K562 (cell line): ENCODE results near the gene KRTAP3-2. TPM values are rescaled to one million over a fixed set of nuclear protein-coding genes. Genes with fewer than 3 reads are reported as not detected.

Experiments used
- ATAC-seq: fragments of 200-7000 bp; cut with Tn5 transposase; 3 replicates; pipeline ENCODE4 v1.9.1; 2020; ENCODE audit warnings: moderate library complexity
- BruUV-seq: library from RNA; stranded (reverse); fragments of 400-500 nt; replicated peaks from 2 replicates; lab custom pipeline; 2021; lab: Mats Ljungman, UMichigan
- CTCF ChIA-PET: fragments of 300-600 bp; formaldehyde crosslinking; extraction: SDS; loops from one replicate; lab custom pipeline; 2021; ENCODE audit warnings: low intra/inter-chr PET ratio; lab: Yijun Ruan, JAX
- POLR2A ChIA-PET: fragments of 300-600, 350-650 bp; sonication (Branson Sonifier 250); formaldehyde crosslinking; extraction: SDS; loops from one replicate; lab custom pipeline; 2021; ENCODE audit warnings: antibody characterized with exemption, inconsistent platforms; lab: Yijun Ruan, JAX
- DNase-seq, 4 experiments: peaks; one replicate each; pipeline versions ENCODE4 v3.0.0 to v3.0.0-alpha.2; 2011 to 2018; ENCODE audit warnings: low spot score in 3 of 4, mixed read lengths in 3 of 4; ENCODE audit errors: extremely low read depth in 1 of 4
- FAIRE-seq: peaks from 2 replicates; lab custom pipeline; 2011; peaks lifted over from hg19 to GRCh38; lab: Jason Lieb, UNC
- H2AFZ ChIP-seq: 2 replicates; pipeline ENCODE4 v1.6.0; 2011; ENCODE audit warnings: low read depth, low read length, control low read depth, inconsistent platforms
- H3K27ac ChIP-seq: fragments of 200-600 bp; 3 replicates; pipeline ENCODE4 v1.8.0; 2011; ENCODE audit warnings: low read depth, mild to moderate bottlenecking, control low read depth, inconsistent platforms, low read length, moderate library complexity, mixed read lengths; ENCODE audit errors: extremely low read depth
- H3K27me3 ChIP-seq, 2 experiments: fragments of 300-600 bp in 1 of 2; 2 replicates in 1 of 2; 3 replicates in 1 of 2; pipeline versions ENCODE4 v1.6.0 to v1.8.0; 2011; ENCODE audit warnings: inconsistent platforms in 2 of 2, low read length in 2 of 2, mild to moderate bottlenecking in 1 of 2, mixed read lengths in 1 of 2, moderate library complexity in 1 of 2; ENCODE audit not compliant: control insufficient read depth in 2 of 2, insufficient read depth in 2 of 2
- H3K36me3 ChIP-seq: fragments of 300-600 bp; 3 replicates; pipeline ENCODE4 v1.8.0; 2011; ENCODE audit warnings: mild to moderate bottlenecking, low read length, inconsistent platforms; ENCODE audit not compliant: control insufficient read depth, insufficient read depth
- H3K4me1 ChIP-seq, 2 experiments: fragments of 200-600 bp in 1 of 2; replicated peaks in 1 of 2; 2 replicates in 1 of 2; 3 replicates in 1 of 2; pipeline versions ENCODE4 v1.5.1 to v1.8.0; 2011; ENCODE audit warnings: inconsistent platforms in 2 of 2, low read length in 2 of 2, mild to moderate bottlenecking in 1 of 2, mixed read lengths in 1 of 2, moderate library complexity in 1 of 2; ENCODE audit not compliant: control insufficient read depth in 2 of 2, insufficient read depth in 2 of 2
- H3K4me2 ChIP-seq: 2 replicates; pipeline ENCODE4 v1.6.1; 2011; ENCODE audit warnings: low read length, control low read depth, inconsistent platforms, mixed read lengths; ENCODE audit not compliant: insufficient read depth
- H3K4me3 ChIP-seq: fragments of 200-600 bp; sonication (generic), shearing (Covaris generic); 2 replicates; pipeline ENCODE4 v1.5.1; 2016; ENCODE audit warnings: control low read depth, inconsistent platforms
- H3K79me2 ChIP-seq: fragments of 200-600 bp; 3 replicates; pipeline ENCODE4 v1.8.0; 2011; ENCODE audit warnings: low read length, inconsistent platforms; ENCODE audit not compliant: control insufficient read depth, insufficient read depth
- H3K9ac ChIP-seq, 2 experiments: 2 replicates each; pipeline versions ENCODE4 v1.6.0 to v1.6.1; 2011; ENCODE audit warnings: low read depth in 2 of 2, low read length in 2 of 2, control low read depth in 1 of 2, inconsistent platforms in 1 of 2, mild to moderate bottlenecking in 1 of 2, mixed read lengths in 1 of 2; ENCODE audit not compliant: insufficient read depth in 1 of 2
- H3K9me1 ChIP-seq: one replicate; pipeline ENCODE4 v1.6.0; 2011; ENCODE audit warnings: inconsistent platforms, mild to moderate bottlenecking, low read length, moderate library complexity; ENCODE audit not compliant: control insufficient read depth, insufficient read depth
- H3K9me3 ChIP-seq: replicated peaks from 2 replicates; pipeline ENCODE4 v1.5.1; 2011; ENCODE audit warnings: low read depth, low read length, inconsistent platforms; ENCODE audit not compliant: control insufficient read depth, insufficient read depth
- H4K20me1 ChIP-seq: replicated peaks from 2 replicates; pipeline ENCODE4 v1.6.1; 2011; ENCODE audit warnings: low read length, inconsistent platforms, mixed read lengths; ENCODE audit not compliant: control insufficient read depth, insufficient read depth
- C11orf30 ChIP-seq: fragments of 450-650 bp; IDR thresholded peaks from 2 replicates; pipeline ENCODE4 v1.6.1; 2016; ENCODE audit warnings: low read depth, mild to moderate bottlenecking
- CBFA2T2 ChIP-seq: fragments of 450-650 bp; conservative IDR thresholded peaks from 2 replicates; pipeline ENCODE4 v1.6.1; 2017; ENCODE audit warnings: mild to moderate bottlenecking
- CEBPB ChIP-seq: fragments of 450-650 bp; IDR thresholded peaks from 2 replicates; pipeline ENCODE4 v1.6.1; 2016; ENCODE audit warnings: missing genetic modification characterization, missing compliant biosample characterization
- CREM ChIP-seq: IDR thresholded peaks from 2 replicates; pipeline ENCODE4 v1.6.1; 2014; ENCODE audit warnings: antibody characterized with exemption, low read depth
- DPF2 ChIP-seq: fragments of 450-650 bp; IDR thresholded peaks from 2 replicates; pipeline ENCODE4 v1.6.1; 2016
- FOXK1 ChIP-seq: sonication (generic); formaldehyde crosslinking; IDR thresholded peaks from 2 replicates; pipeline ENCODE4 v1.8.0; 2022; ENCODE audit warnings: missing genetic modification reagents, mild to moderate bottlenecking, borderline replicate concordance
- FOXP1 ChIP-seq: sonication (generic); formaldehyde crosslinking; IDR thresholded peaks from 2 replicates; pipeline ENCODE4 v1.8.0; 2022; ENCODE audit warnings: mild to moderate bottlenecking, missing genetic modification reagents
- HMG20A ChIP-seq: fragments of 450-650 bp; formaldehyde crosslinking; conservative IDR thresholded peaks from 2 replicates; pipeline ENCODE4 v1.4.0; 2020; ENCODE audit warnings: mild to moderate bottlenecking, mixed read lengths
- JUN ChIP-seq, 2 experiments: sonication (generic) in 1 of 2; formaldehyde crosslinking in 1 of 2; IDR thresholded peaks; 2 replicates each; pipeline versions ENCODE4 v1.6.1 to v1.8.0; 2012 to 2022; ENCODE audit warnings: borderline replicate concordance in 2 of 2, mild to moderate bottlenecking in 2 of 2, improper control_type of control experiment in 1 of 2, low read depth in 1 of 2, low read length in 1 of 2, missing genetic modification reagents in 1 of 2
- KDM4B ChIP-seq, 2 experiments: fragments of 450-650 bp in 1 of 2; sonication (generic) in 1 of 2; IDR thresholded peaks; 2 replicates each; pipeline ENCODE4 v1.6.1; 2016 to 2017; ENCODE audit warnings: borderline replicate concordance in 2 of 2, antibody characterized with exemption in 1 of 2, low read depth in 1 of 2, mild to moderate bottlenecking in 1 of 2
- TBP ChIP-seq: optimal IDR thresholded peaks from 2 replicates; pipeline ENCODE3; 2011; ENCODE audit warnings: low read depth, low read length, improper control_type of control experiment
- ZKSCAN1 ChIP-seq: fragments of 150-350 bp; IDR thresholded peaks from 2 replicates; pipeline ENCODE4 v1.6.1; 2016; ENCODE audit warnings: low read depth, low read length
- ZNF316 ChIP-seq: fragments of 450-650 bp; IDR thresholded peaks from 2 replicates; pipeline ENCODE4 v1.6.1; 2016
- ZNF668 ChIP-seq: fragments of 250-450 bp; sonication (Bioruptor Pico); IDR thresholded peaks from 2 replicates; pipeline ENCODE4 v1.8.0; 2022; ENCODE audit warnings: mild to moderate bottlenecking, inconsistent platforms
- ZNF717 ChIP-seq: fragments of 250-450 bp; sonication (Bioruptor Pico); IDR thresholded peaks from 2 replicates; pipeline ENCODE4 v1.5.0; 2021
- WGBS: fragments of 100-300 bp; shearing (Covaris generic); methylation state at CpG from one replicate; pipeline ENCODE4 v1.1.6; 2016; ENCODE audit warnings: low coverage, mixed read lengths; ENCODE audit not compliant: insufficient coverage; ENCODE audit errors: missing lambda C conversion rate; 5-methylcytosine and 5-hydroxymethylcytosine counted together
- in situ Hi-C: fragments of 300-500 bp; cut with MboI; formaldehyde crosslinking; loops from 4 replicates; pipeline ENCODE4 v1.15.0; 2018; ENCODE audit warnings: inconsistent platforms, mixed read lengths
- intact Hi-C: fragments of 100-400 bp; cut with micrococcal nuclease; formaldehyde crosslinking; loops from 2 replicates; pipeline ENCODE4 v1.14.2; 2022
- polyA plus RNA-seq, 8 experiments: library from polyadenylated mRNA; depleted of rRNA in 4 of 8; stranded (reverse) in 5 of 8; unstranded in 3 of 8; fragments of >200 nt; fragmentation: Nextera tagmentation in 2 of 8; fragmentation: Illumina TruSeq in 1 of 8; extraction: Ambion mirVana in 2 of 8; extraction: Trizol in 1 of 8; gene quantifications; 2 replicates each; pipeline versions ENCODE4 v1.2.1 to v1.2.3, GENCODE V29; 2011 to 2014; ENCODE audit warnings: inconsistent platforms in 1 of 8, missing spikeins in 1 of 8
- total RNA-seq, 7 experiments: library from RNA; depleted of rRNA in 6 of 7; stranded (reverse); fragments of >200 nt in 6 of 7; fragmentation: Illumina TruSeq in 2 of 7; extraction: Trizol in 2 of 7; gene quantifications; 2 replicates each; pipeline versions ENCODE4 v1.2.1 to v1.2.3, GENCODE V29; 2011 to 2021; ENCODE audit warnings: low replicate concordance in 1 of 7
- TF ChIP-seq, protein P1 (sequence below): sonication (generic); formaldehyde crosslinking; IDR thresholded peaks from 2 replicates; pipeline ENCODE4 v1.8.0; 2023; ENCODE audit warnings: mild to moderate bottlenecking, missing genetic modification reagents

Gene KRTAP3-2
- total and polyA plus RNA-seq, 9 of the 15 experiments (the other 6 are each of a cell fraction or from before 2014, with no cell fraction given): not detected

GRCh38 chr17:40967582-40967981 lies 32.1 kb downstream of the KRTAP3-2 start:
- no peaks in the 10 kb centered on the region for H4K20me1 ChIP-seq
- BruUV-seq: no TSS peak
- H3K9ac ChIP-seq: no peak overlapping the region
- DNase-seq (no peak), ATAC-seq (no peak), FAIRE-seq (no peak)
- TF ChIP-seq HMG20A (no peak), C11orf30 (peak; percentile 27; the same call in 1 of the 2 replicates), ZNF316 (peak; percentile 45), KDM4B (IDR thresholded peaks at IDR 0.05; ENCODE audit: borderline replicate concordance in 2 of 2, low read depth in 1 of 2) (no peak), CEBPB (tag) (no peak), FOXK1 (CRISPR knock-in tag) (no peak), ZKSCAN1 (no peak)
- H3K27ac ChIP-seq: no peak overlapping the region
- POLR2A ChIA-PET: no interaction called here
- no peak overlapping the region for H2AFZ ChIP-seq
- H3K36me3 ChIP-seq: no peaks in the 10 kb centered on the region
- H3K9me1 ChIP-seq: no peaks in the 10 kb centered on the region
- H3K9me3 ChIP-seq: no peaks in the 10 kb centered on the region
- no CpG with 5 or more reads among the region's 1 CpG for WGBS
- H3K4me3 ChIP-seq: no peak overlapping the region
- no peaks in the 10 kb centered on the region for H3K79me2 ChIP-seq
- CTCF ChIA-PET: no interaction called here
- intact Hi-C loops: no loop called here
- no peaks in the 10 kb centered on the region for H3K4me1 ChIP-seq
- in situ Hi-C loops: no loop called here
- no peaks in the 10 kb centered on the region for H3K27me3 ChIP-seq
- H3K4me2 ChIP-seq: no peak overlapping the region

- intact Hi-C loops: no loop called here
- CTCF ChIA-PET: no interaction called here
- no peak within 1 kb of the TSS for H2AFZ ChIP-seq
- no peak for DNase-seq
- POLR2A ChIA-PET: interaction anchor here (0.5 to 1.0 kb wide), 2 partner anchors 11 to 244 kb away, joined by 3 to 4 read pairs; no protein-coding TSS in a partner anchor
- H3K4me3 ChIP-seq: no peak within 1 kb of the TSS
- BruUV-seq: no TSS peak
- H3K9ac ChIP-seq: no peak within 1 kb of the TSS
- in situ Hi-C loops: no loop called here
- H3K9me3 ChIP-seq: no peaks in the 10 kb centered on the region
- H3K79me2 ChIP-seq: no peaks in the 10 kb centered on the region
- no peaks in the 10 kb centered on the region for H3K9me1 ChIP-seq
- 0% methylated on average over 1 of the region's 1 CpG for WGBS
- no peaks in the 10 kb centered on the region for H4K20me1 ChIP-seq
- FAIRE-seq: no peak
- no peaks in the 10 kb centered on the region for H3K4me1 ChIP-seq
- H3K4me2 ChIP-seq: no peak within 1 kb of the TSS
- H3K27ac ChIP-seq: no peak within 1 kb of the TSS
- ATAC-seq: no peak
- no peaks in the 10 kb centered on the region for H3K36me3 ChIP-seq
- H3K27me3 ChIP-seq: no peaks in the 10 kb centered on the region
- TF ChIP-seq JUN (IDR thresholded peaks at IDR 0.05; ENCODE audit: borderline replicate concordance, low read depth, low read length): no peak
- TF ChIP-seq JUN (CRISPR knock-in tag; IDR thresholded peaks at IDR 0.05; ENCODE audit: borderline replicate concordance): no peak
- TF ChIP-seq, protein P1, sequence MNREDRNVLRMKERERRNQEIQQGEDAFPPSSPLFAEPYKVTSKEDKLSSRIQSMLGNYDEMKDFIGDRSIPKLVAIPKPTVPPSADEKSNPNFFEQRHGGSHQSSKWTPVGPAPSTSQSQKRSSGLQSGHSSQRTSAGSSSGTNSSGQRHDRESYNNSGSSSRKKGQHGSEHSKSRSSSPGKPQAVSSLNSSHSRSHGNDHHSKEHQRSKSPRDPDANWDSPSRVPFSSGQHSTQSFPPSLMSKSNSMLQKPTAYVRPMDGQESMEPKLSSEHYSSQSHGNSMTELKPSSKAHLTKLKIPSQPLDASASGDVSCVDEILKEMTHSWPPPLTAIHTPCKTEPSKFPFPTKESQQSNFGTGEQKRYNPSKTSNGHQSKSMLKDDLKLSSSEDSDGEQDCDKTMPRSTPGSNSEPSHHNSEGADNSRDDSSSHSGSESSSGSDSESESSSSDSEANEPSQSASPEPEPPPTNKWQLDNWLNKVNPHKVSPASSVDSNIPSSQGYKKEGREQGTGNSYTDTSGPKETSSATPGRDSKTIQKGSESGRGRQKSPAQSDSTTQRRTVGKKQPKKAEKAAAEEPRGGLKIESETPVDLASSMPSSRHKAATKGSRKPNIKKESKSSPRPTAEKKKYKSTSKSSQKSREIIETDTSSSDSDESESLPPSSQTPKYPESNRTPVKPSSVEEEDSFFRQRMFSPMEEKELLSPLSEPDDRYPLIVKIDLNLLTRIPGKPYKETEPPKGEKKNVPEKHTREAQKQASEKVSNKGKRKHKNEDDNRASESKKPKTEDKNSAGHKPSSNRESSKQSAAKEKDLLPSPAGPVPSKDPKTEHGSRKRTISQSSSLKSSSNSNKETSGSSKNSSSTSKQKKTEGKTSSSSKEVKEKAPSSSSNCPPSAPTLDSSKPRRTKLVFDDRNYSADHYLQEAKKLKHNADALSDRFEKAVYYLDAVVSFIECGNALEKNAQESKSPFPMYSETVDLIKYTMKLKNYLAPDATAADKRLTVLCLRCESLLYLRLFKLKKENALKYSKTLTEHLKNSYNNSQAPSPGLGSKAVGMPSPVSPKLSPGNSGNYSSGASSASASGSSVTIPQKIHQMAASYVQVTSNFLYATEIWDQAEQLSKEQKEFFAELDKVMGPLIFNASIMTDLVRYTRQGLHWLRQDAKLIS (CRISPR knock-in tag): no peak
- no peak for TF ChIP-seq FOXP1 (CRISPR knock-in tag)
- no peak for TF ChIP-seq DPF2
- no peak for TF ChIP-seq ZNF668 (CRISPR knock-in tag)
- no peak for TF ChIP-seq ZNF717 (CRISPR knock-in tag)
- no peak for TF ChIP-seq TBP
- no peak for TF ChIP-seq CBFA2T2
- no peak for TF ChIP-seq CREM
These were observed 32.9 kb downstream of the KRTAP3-2 start, which contains the start of gene KRT39 for GRCh38 chr17:40966848-40967247. Gene KRT39, minus strand, starts transcription at chr17:40966948. Its CDS starts 92 bp downstream, at chr17:40966856.
